GM12864 (cell line): ENCODE data around the gene USP10.

Experiments
- DNase-seq: peaks from one replicate; pipeline ENCODE4 v3.0.0-alpha.2; 2011; ENCODE audit warnings: low read depth
- H3K4me3 ChIP-seq: 2 replicates; pipeline ENCODE4 v1.5.1; 2011; ENCODE audit warnings: mild to moderate bottlenecking, low read depth, low read length, control low read depth
- TF ChIP-seq, protein P1 (sequence below): IDR thresholded peaks from 2 replicates; pipeline ENCODE4 v1.5.1; 2011; ENCODE audit warnings: low read depth, mild to moderate bottlenecking, moderate library complexity, low read length, control low read depth, inconsistent platforms; ENCODE audit errors: missing control alignments

The USP10 gene

DNA sequence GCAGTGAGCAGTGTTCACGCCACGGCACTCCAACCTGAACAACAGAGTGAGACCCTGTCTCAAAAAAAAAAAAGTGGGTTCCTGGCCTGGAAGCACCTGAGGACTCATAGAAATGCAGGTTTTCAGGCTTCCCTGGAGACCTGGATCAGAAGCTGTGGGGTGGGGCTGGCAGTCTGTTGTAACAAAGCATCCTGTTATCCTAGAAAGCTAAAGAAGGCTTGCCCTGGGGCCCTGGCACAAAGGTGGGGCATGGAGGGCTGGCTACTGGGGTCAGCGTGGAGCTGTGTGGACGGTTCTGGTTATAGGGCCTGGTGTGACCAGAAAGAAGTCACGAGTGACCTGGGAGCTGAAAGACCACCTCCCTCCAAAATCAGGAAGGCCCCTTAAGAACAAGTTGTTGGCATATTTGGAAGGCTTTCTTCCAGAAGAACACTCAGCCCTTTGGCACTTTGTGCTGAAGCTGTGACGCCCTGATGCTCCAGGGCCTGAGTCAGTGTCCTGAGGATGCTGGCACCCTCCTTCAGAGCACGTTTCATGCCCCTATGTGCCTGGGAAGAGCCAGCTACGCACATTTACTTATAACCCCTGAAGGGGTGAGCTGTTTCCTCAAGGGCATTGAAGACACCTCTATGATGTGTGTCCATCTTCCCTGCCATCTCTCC, 126.2 kb downstream of the USP10 start:
- no peak overlapping the region for H3K4me3 ChIP-seq
- TF ChIP-seq, protein P1, sequence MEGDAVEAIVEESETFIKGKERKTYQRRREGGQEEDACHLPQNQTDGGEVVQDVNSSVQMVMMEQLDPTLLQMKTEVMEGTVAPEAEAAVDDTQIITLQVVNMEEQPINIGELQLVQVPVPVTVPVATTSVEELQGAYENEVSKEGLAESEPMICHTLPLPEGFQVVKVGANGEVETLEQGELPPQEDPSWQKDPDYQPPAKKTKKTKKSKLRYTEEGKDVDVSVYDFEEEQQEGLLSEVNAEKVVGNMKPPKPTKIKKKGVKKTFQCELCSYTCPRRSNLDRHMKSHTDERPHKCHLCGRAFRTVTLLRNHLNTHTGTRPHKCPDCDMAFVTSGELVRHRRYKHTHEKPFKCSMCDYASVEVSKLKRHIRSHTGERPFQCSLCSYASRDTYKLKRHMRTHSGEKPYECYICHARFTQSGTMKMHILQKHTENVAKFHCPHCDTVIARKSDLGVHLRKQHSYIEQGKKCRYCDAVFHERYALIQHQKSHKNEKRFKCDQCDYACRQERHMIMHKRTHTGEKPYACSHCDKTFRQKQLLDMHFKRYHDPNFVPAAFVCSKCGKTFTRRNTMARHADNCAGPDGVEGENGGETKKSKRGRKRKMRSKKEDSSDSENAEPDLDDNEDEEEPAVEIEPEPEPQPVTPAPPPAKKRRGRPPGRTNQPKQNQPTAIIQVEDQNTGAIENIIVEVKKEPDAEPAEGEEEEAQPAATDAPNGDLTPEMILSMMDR = no peak
- DNase-seq = no peak

DNA sequence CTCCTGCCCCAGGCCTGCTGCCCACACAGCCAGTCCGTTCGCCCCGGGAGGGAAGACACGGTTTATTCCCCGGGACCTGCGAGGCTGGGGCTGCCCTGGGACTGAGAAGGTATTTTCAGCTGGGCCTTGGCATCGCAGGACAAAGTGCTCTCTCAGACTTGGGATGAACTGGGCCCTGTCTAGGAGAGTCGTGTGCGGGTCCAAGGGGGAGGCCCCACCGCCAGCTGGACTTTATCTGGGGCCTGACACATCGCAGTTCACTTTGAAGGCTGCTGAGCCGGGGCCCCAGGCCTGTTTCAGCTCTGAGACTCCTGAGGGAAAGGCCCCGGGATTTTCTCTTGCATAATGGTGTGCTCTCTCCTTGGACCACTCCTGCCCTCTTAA, 126.8 kb downstream of the USP10 start:
- DNase-seq = no peak
- H3K4me3 ChIP-seq = no peak overlapping the region
- TF ChIP-seq, protein P1 = no peak

DNA sequence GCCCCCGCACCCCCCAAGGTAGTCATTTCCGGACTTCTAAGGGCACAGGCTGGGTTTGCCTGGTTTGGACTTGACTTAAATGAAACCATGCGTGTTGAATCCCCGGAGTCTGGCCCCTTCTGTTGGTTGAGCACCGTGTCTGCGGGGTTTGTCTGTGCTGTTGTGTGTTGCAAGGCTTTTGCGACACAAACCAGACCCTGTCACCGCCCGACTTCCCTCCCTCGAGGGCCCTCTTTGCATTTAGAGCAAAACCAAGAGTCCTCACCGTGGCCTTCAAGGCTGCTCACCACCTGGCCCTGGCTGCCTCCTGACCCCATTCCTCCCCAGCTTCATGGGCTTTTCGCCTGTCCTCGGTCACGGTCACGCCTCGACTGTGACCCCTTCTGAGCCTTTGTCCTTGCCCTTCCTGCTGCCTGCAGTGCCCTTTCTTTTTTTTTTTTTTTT, 127.4 kb downstream of the USP10 start:
- no peak for DNase-seq
- TF ChIP-seq, protein P1 = no peak
- no peak overlapping the region for H3K4me3 ChIP-seq

- no peak overlapping the region for H3K4me3 ChIP-seq
- DNase-seq = no peak
- TF ChIP-seq, protein P1 = no peak
Observed at GRCh38 chr16:84827897-84828296, 128.1 kb downstream of the USP10 start.

- TF ChIP-seq, protein P1 = no peak
- no peak for DNase-seq
- no peak overlapping the region for H3K4me3 ChIP-seq
Observed at GRCh38 chr16:84828322-84828721, 128.5 kb downstream of the USP10 start.
